Gastrocnemius medialis (tissue), 4 donors: ENCODE measurements around the gene CHID1.

Experiments
- CTCF ChIP-seq, 5 experiments: fragments of 450-650 bp in 3 of 5; fragments of 200-600 bp in 2 of 5; sonication (generic) in 2 of 5; IDR thresholded peaks in 4 of 5; conservative IDR thresholded peaks in 1 of 5; 1 replicate in 4 of 5; 2 replicates in 1 of 5; pipeline ENCODE4 v1.5.1; 2016 to 2019; ENCODE audit warnings: antibody characterized with exemption in 5 of 5, mild to moderate bottlenecking in 3 of 5, moderate library complexity in 3 of 5
- POLR2A ChIP-seq, 2 donors: fragments of 450-650 bp; IDR thresholded peaks; one replicate each; pipeline ENCODE4 v1.6.1; 2017; ENCODE audit warnings: antibody characterized with exemption in 2 of 2, mild to moderate bottlenecking in 2 of 2, moderate library complexity in 2 of 2

GRCh38 chr11:858053-858761 lies 52.4 kb downstream of the CHID1 start:
- TF ChIP-seq CTCF (IDR thresholded peaks at IDR 0.05 in 4 of 5, conservative IDR thresholded peaks at IDR 0.05 in 1 of 5): no peak
- TF ChIP-seq POLR2A (IDR thresholded peaks at IDR 0.05): no peak
